Posterior vena cava (tissue), 2 donors: Measurements from ENCODE around the gene CRIP1. TPM values are rescaled to one million over a fixed set of nuclear protein-coding genes. Genes with fewer than 3 reads are reported as not detected.

Experiments
- DNase-seq: peaks from one replicate; pipeline ENCODE4 v3.0.0-alpha.2; 2020; ENCODE audit warnings: low spot score
- intact Hi-C, 2 donors: fragments of 100-400 bp; cut with DNase I; formaldehyde crosslinking; loops; one replicate each; pipeline versions ENCODE4 v1.14.1 to v1.14.2; 2022 to 2023
- total RNA-seq, 2 donors: library from RNA; stranded (reverse); fragmentation: NEBNext Ultra II Directional; extraction: Animal tissue kit (Norgen Biotek cat#: 25700); gene quantifications; one replicate each; pipeline ENCODE4 v1.2.1, GENCODE V29; 2021
- donor health status: DM: yes; HTN: yes; CAD: no.
- donor health status: DM: yes; HTN: yes; CAD: no.

CRIP1 gene
- total RNA-seq, 2 donors from 2014 or later: 122 to 285 TPM

GRCh38 chr14:105519946-105520698 lies 33.4 kb downstream of the CRIP1 start:
- DNase-seq: no peak
- intact Hi-C loops: loop anchor here in 1 of 2 donors (10.0 kb wide), 1 partner anchor 75 kb away; no protein-coding TSS in a partner anchor

DNA sequence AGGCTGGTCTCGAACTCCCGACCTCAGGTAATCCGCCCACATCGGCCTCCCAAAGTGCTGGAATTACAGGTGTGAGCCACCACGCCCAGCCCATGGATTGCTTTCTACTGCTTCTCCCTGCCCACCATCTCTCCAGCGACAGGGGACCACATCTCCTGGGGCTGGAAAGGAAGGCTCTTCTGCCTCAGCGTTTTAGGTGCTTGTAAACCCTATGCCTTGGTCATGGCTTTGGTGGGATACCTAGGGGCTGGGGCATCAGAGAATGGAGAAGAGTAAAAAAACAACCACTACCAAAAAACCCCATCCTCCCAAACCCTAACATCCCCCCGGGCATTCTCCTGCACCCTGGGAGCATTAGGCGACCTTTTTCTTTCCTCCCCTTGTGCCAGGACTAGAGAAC lies 38.6 kb downstream of the CRIP1 start:
- intact Hi-C loops: loop anchor here in 1 of 2 donors (5.0 to 10.0 kb wide), 2 partner anchors 81 to 153 kb away; no protein-coding TSS in a partner anchor
- no peak for DNase-seq

GRCh38 chr14:105525861-105526775 lies 39.4 kb downstream of the CRIP1 start, which contains the start of gene TMEM121:
TMEM121 (plus strand) TSS chr14:105526583; CDS start chr14:105528835, 2,252 bp downstream.
- intact Hi-C loops: loop anchor here in 1 of 2 donors (5.0 to 10.0 kb wide), 2 partner anchors 81 to 154 kb away; no protein-coding TSS in a partner anchor
- no peak for DNase-seq

- intact Hi-C loops: loop anchor here in 1 of 2 donors (5.0 to 10.0 kb wide), 2 partner anchors 82 to 155 kb away; no protein-coding TSS in a partner anchor
- DNase-seq: no peak
Measured at GRCh38 chr14:105526776-105527380, 40.2 kb downstream of the CRIP1 start.

- DNase-seq: no peak
- intact Hi-C loops: loop anchor here in 1 of 2 donors (5.0 to 10.0 kb wide), 2 partner anchors 83 to 155 kb away; no protein-coding TSS in a partner anchor
Measured at GRCh38 chr14:105527381-105527825, 40.7 kb downstream of the CRIP1 start.

- peak; percentile 94 for DNase-seq
- intact Hi-C loops: loop anchor here in 1 of 2 donors (5.0 to 10.0 kb wide), 2 partner anchors 83 to 156 kb away; no protein-coding TSS in a partner anchor
Measured at GRCh38 chr14:105527826-105528585, 41.3 kb downstream of the CRIP1 start.

DNA sequence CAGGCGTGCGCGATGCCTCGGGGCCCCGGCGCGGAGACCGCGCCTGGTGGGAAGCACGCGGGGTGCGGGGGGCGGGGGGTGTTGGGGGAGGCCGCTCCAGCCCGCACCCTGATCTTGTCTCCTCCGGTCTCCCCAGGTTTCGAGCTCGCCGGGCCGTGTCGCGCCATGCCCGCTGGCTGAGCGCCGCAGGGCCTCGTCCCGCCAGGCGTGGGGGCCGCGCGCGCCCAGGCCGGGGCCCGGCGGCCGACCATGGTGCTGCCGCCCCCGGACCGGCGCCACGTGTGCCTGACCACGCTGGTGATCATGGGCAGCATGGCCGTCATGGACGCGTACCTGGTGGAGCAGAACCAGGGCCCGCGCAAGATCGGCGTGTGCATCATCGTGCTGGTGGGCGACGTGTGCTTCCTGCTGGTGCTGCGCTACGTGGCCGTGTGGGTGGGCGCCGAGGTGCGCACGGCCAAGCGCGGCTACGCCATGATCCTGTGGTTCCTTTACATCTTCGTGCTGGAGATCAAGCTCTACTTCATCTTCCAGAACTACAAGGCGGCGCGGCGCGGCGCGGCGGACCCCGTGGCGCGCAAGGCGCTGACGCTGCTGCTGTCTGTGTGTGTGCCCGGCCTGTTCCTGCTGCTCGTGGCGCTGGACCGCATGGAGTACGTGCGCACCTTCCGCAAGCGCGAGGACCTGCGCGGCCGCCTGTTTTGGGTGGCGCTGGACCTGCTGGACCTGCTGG lies 42.1 kb downstream of the CRIP1 start:
- DNase-seq: no peak
- intact Hi-C loops: loop anchor here in 1 of 2 donors (5.0 to 10.0 kb wide), 2 partner anchors 84 to 156 kb away; no protein-coding TSS in a partner anchor

GRCh38 chr14:105529319-105529568 lies 42.6 kb downstream of the CRIP1 start:
- DNase-seq: no peak
- intact Hi-C loops: loop anchor here in 1 of 2 donors (5.0 to 10.0 kb wide), 2 partner anchors 84 to 157 kb away; no protein-coding TSS in a partner anchor

DNA sequence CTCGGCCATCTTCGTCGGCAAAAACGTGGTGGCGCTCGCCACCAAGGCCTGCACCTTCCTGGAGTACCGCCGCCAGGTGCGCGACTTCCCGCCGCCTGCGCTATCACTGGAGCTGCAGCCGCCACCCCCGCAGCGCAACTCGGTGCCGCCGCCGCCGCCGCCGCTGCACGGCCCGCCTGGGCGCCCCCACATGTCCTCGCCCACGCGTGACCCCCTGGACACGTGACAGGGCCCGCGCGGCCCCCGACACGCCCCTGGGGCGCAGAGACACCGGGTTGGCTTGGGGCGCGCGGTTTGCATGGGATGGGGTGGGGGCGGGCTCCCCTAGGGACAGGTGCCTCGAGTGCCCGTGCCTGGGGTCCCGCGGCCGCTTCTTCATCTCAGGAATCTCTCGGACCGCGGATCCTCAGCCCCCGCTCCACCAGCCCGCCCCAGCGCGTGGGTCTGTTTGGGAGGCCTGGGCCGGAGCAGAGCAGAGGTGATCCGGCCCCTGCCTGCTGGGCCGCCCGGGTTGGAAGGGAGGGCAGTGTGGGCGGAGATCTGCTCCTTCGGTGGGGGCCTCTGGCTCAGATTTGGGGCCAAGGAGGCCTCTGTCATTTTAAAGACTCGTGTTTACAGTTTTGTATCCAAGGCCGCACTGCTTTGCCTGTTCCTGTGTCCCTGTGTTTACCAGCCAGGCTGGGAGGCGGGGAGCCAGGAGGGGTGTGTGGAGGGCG lies 43.0 kb downstream of the CRIP1 start:
- no peak for DNase-seq
- intact Hi-C loops: loop anchor here in 1 of 2 donors (5.0 to 10.0 kb wide), 2 partner anchors 85 to 157 kb away; no protein-coding TSS in a partner anchor

DNA sequence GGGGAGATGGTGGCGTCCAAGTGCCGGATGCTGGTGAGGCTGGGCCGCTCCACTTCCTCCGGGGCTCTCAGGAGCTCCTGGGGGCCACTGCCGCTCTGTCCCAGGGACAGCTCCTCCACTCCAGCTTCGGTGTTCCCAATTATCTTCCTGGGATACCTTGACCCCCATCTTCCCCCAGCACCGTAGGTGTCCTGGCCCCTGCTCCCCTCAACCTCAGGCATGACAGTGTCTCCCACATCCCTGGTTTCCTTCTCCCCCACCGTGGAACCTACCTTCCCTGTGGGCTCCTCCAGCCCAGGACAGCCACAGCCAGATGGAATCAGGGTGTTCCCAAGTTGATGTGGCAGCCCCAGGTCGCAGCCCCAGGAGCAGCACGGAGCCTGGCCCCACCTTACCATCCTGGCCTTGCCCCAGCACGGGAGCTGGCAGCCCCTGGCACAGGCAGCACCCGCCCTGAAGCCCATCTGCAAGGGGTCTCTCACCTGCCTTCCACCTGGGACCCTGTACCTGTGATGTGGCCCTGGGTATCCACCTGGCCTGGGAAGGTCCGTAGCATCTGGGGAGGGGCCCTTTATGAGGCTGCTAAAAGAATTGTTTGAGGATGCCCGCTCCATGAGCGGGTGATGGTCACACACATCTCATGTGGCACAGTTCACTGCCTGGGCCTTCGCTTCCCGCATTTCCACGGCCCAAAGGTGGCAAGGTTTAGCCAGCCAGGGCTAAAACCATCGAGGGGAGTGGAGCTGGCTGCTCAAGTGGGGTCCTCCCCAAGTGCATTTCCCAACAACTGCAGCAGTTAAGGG lies 43.8 kb downstream of the CRIP1 start:
- intact Hi-C loops: no loop called here
- DNase-seq: no peak

GRCh38 chr14:105531088-105531893 lies 44.6 kb downstream of the CRIP1 start:
- DNase-seq: no peak

DNA sequence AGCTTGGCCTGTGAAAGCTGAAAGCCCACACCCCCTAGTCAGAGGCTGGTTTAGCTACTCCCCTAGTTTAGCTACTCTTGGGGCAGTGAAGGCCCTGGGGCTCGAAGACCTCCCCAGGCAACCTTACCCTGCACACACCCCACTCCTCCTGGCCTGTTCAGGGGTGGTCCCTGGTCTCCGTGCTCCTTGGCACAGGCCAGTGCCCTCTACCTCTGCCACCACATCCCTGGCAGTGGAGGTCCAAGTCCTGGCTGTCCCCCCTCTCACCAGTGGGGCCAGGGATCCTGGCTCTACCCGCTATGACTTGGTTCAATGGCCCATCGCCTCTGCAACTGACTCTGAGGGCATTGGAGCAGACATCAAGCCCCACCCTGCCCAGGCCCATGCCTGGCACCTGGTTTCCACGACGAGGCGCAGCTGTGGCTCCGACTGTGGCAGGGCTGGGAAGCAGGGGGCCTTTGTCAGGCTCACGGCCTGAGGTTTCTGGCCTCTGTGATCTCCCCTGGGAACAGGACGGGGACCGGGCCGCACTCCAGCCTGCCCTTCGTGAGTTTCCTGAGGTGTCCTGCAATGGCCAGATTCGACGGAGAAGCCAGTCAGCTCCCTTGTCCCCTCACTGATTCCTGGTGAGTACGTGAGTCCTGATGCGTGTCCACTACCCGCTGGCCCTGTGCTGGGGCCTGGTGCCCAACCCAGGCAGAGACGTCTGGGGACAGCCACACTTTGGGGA lies 45.4 kb downstream of the CRIP1 start:
- intact Hi-C loops: no loop called here
- DNase-seq: no peak

More at GRCh38 chr14:105531088-105531893, 44.6 kb downstream of the CRIP1 start:
- intact Hi-C loops: no loop called here

DNA sequence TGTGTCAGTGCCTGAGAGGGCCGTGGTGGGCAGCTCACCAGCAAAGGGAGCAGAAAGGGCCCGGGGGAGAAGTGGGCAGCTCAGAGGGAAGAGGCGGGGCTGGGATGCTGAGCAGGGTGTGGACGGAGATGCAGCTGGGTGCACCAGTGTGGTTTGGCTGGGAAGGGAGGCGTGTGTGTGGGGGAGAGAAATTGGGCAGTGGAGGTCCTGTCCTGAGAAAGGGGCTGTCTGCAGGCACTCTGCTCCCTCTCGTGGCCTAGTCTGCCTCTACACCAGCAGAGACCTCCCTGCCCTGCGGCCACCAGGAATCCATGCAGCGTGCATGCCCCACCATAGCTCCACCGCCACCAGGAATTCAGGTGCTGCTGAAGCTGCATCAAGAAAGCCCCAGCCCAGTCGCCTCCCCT lies 46.1 kb downstream of the CRIP1 start:
- DNase-seq: no peak
- intact Hi-C loops: no loop called here

GRCh38 chr14:105533391-105533790 lies 46.7 kb downstream of the CRIP1 start:
- intact Hi-C loops: no loop called here

More at GRCh38 chr14:105533391-105533790, 46.7 kb downstream of the CRIP1 start:
- no peak for DNase-seq
